HCT116 (cell line): Measurements from ENCODE around the gene NXN.

Source experiments
- CTCF ChIP-seq, 3 experiments: fragments of 200-600 bp in 1 of 3; sonication (generic) in 1 of 3; IDR thresholded peaks in 2 of 3; conservative IDR thresholded peaks in 1 of 3; 2 replicates each; pipeline ENCODE4 v1.5.1; 2012 to 2017; ENCODE audit warnings: low read depth in 2 of 3, low read length in 2 of 3, antibody characterized with exemption in 1 of 3, borderline replicate concordance in 1 of 3, control low read depth in 1 of 3, mild to moderate bottlenecking in 1 of 3, mixed read lengths in 1 of 3, mixed run types in 1 of 3, moderate library complexity in 1 of 3; ENCODE audit not compliant: insufficient read depth in 1 of 3
- JUND ChIP-seq: IDR thresholded peaks from 2 replicates; pipeline ENCODE4 v1.6.1; 2012
- ZNF274 ChIP-seq: fragments of 200-500 bp; sonication (Bioruptor generic); IDR thresholded peaks from 2 replicates; pipeline ENCODE4 v1.6.1; 2014; ENCODE audit warnings: mild to moderate bottlenecking, low read depth, low read length, inconsistent platforms

GRCh38 chr17:801660-802059 lies 177.9 kb downstream of the NXN start:
- no peak for TF ChIP-seq JUND
- TF ChIP-seq ZNF274: no peak
- no peak for TF ChIP-seq CTCF (IDR thresholded peaks at IDR 0.05 in 2 of 3, conservative IDR thresholded peaks at IDR 0.05 in 1 of 3; ENCODE audit: borderline replicate concordance in 1 of 3, insufficient read depth in 1 of 3, low read depth in 2 of 3, low read length in 2 of 3)
